Ureter (tissue), 1 donor: ENCODE data around the gene IL20RA. TPM values are rescaled to one million over a fixed set of nuclear protein-coding genes. Genes with fewer than 3 reads are reported as not detected.
"Not testable (repeated sequence)": the region's sequence is repeated elsewhere in the genome, so short reads cannot be mapped to it uniquely, and the experiment has no call there.

Experiments
- DNase-seq: peaks from one replicate; pipeline ENCODE4 v3.0.0-alpha.2; 2020; ENCODE audit warnings: low spot score
- total RNA-seq: library from RNA; stranded (reverse); gene quantifications from one replicate; pipeline ENCODE4 v1.2.4, GENCODE V29; 2023
- donor health status: DM: yes; HTN: yes; CAD: no.

IL20RA gene, protein sequence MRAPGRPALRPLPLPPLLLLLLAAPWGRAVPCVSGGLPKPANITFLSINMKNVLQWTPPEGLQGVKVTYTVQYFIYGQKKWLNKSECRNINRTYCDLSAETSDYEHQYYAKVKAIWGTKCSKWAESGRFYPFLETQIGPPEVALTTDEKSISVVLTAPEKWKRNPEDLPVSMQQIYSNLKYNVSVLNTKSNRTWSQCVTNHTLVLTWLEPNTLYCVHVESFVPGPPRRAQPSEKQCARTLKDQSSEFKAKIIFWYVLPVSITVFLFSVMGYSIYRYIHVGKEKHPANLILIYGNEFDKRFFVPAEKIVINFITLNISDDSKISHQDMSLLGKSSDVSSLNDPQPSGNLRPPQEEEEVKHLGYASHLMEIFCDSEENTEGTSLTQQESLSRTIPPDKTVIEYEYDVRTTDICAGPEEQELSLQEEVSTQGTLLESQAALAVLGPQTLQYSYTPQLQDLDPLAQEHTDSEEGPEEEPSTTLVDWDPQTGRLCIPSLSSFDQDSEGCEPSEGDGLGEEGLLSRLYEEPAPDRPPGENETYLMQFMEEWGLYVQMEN
- 39.5 TPM for total RNA-seq

DNA sequence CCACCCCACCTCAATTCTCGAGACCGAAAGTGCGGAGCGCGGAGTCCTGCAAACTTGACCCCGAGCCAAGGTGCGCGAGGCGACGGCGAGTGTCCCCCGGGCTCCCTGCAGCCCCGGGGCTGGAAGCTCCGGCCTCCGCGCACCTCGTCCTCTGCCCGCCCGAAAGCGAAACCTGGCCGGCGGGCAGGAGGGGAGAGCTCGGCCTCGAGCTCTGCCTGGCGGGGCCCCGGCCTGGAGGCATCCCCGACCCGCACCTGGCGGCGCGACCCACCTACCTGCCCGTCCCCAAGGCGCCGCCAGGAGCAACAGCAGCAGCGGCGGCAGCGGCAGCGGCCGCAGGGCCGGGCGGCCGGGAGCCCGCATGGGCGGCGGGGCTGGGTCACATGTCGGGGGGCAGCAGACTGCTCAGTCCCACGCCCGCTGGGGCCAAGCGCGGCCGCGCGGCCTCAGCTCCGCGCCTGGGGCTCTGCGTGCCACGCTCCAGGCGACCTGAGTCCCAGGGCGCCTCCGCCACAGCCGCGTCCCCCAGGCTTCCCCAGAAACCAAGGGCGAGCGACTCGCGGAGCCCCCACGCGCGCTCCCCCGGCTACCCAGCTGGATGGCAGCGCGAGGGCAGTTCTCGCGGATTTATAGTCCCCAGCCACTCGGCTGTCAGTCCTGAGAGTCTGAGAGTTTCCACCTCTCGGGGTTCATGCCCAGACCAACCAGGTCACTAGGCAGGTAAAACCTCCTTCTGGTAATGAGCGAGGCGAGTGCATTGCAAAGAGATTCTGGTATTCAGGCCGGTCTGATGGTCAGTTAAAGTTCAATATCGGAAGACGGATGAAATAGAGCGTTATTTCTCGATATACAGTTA is at the start of gene IL20RA:
Gene IL20RA, minus strand, starts transcription at position 600 of the 856 bp plus-strand sequence. Its CDS starts 237 bp downstream, at position 363.
- peak; percentile 48 for DNase-seq

DNA sequence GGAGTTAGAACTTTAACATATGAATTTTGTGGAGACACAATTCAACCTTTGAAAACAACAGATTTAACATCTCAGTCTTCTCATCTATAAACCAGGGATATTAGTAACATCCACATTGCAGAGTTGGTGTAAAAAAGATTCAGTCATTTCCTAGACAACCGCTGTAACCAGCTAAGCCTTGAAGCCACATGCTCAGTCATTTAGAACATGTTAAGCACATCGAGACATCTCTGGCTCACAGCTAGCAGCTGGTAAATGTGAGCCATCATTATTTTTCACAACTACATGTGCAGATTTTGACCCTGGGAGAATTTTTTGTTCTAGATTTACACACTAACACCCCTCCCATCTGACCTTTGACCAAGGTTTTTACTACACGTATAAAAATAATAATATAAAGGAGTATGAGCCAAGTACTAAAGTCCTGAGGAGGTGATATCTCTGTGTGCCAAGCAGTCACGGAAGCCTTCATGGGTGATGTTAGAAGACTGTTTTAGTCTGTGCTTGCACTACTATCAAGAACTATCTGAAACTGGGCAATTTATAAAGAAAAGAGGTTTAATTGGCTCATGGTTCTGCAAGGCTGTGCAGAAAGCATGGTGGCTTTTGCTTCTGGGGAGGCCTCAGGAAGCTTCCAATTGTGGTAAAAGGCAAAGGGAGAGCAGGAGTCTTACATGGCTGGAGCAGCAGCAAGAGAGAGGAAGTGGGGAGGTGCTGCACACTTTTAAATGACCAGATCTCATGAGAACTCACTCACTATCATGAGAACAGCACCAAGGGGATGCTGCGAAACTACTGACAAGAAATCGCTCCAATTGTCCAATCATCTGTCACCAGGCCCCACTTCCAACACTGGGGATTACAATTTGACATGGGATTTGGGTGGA is 48.7 kb upstream of the IL20RA start:
- no peak for DNase-seq

DNA sequence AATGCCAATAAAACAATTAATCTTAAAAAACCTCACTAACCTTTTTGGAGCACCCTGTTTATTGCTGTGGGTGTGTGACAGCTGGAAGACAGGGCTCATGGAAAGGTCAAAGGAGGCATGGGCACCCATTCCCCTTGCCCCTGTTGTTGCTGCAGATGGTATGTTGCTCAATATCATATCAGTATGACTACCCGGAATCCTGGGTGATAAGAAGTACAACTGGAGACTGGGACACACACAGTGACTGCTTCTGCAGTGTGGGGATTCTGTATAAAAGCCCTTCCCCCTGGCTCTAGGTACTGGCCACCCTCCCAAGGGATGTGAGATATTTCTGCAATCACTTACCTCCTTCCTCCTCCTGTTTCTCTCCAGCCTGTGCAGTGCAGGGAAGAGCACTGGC is 47.3 kb upstream of the IL20RA start:
- DNase-seq: no peak

DNA sequence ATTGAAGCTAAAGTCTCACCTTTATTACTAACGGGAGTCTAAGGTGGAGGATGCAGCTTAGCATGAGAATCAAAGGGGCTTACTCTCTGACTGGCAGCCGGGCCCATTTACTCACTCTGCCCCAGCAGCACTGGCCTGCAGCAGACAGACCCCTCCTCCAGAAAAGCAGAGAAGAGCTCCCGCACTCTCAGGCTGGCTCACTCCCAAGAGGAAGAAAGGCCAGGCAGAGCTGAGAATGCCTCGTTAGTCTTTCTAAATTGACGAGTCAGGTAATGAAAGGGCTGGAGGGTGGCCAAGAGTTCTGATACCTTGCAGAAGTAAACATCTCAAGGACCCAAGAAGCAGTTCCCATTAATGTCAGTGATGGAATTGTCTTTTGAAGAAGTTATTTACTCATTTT is 44.5 kb upstream of the IL20RA start:
- no peak for DNase-seq

DNA sequence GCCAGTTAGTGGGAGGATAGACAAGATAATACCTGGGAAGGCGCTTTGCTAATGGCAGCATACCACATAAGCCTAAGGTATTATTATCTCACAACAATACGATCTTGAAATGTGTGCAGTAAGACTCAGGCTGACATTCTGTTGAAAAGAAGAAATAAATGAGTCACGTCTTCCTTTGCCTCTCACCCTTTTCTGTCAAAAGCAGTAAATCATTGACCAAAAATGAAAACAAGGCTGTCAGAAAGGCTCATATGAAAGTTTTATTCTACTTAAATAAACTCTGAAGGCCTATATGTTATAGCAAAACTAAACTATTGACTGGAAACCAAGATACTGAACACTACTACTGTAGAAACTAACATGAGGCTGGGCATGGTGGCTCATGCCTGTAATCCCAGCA is 43.1 kb upstream of the IL20RA start:
- DNase-seq: no peak

DNA sequence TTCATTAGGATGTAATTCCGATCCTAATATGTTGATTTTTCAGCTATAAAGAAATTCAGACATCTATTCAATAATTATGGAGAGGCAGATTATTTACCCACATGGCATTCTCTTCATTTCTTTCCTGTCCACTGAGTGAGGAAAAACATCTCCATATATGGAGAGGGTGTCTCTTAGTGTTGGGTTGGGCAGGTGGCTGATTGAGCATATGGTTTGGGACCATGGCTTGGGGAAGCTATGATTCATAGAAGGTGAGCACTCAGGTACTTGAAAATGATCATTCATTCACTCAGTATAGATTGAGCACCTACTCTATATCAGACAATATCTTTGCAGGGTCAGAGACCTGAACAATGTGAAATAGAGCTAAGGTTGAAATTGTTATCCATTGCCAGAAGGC is 41.3 kb upstream of the IL20RA start:
- DNase-seq: no peak

DNA sequence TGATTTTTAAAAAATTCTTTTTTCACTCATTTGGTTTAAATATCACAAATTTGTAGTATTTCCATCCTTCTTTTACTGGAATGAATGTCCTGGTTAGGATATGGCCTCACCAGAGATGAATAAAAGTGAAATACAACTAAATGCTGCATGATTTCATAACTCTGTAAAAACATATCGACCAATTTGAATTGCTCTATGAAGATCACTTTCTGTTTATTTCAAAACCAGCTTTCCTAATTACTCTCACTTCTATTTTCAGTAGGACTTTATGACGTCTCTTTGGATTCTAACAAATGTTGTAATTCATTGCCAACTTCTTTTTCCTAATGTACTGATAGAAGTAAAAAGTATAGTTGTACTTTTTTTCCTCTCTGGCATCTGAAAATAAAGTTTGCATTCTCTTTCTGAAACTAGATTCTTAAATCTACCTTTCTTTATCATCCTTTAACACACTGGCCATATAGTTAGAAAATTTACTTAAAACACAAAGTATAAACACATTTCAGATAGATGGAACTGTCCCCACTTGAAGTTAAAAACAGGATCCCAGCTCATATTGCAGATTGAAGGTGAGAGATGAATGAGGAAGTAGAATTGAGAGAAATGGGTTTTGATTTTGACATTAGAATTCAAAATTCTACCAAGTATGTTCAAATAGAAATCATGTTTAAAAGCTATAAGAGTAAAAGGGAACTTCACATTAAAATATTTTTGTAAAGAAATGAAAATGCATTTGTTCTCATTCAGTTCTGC is 40.3 kb upstream of the IL20RA start:
- DNase-seq: no peak

DNA sequence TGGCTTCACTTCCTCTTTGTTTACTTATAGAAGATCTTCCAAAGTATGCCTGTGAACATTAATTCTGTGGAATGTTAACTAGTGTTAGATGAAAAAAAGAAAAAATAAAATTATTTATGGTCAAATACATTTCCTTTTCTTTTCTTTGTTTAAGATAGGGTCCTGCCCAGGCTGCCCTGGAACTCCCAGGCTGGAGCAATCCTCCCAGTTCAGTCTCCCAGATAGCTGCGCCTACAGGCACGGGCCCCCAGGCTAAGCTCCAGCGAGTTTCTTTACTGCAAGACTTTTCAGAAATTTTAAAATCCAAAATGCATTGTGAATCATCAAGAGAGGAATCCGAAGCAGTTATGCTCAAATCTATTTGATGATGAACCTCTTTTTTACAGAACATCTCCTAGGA is 39.3 kb upstream of the IL20RA start:
- no peak for DNase-seq

DNA sequence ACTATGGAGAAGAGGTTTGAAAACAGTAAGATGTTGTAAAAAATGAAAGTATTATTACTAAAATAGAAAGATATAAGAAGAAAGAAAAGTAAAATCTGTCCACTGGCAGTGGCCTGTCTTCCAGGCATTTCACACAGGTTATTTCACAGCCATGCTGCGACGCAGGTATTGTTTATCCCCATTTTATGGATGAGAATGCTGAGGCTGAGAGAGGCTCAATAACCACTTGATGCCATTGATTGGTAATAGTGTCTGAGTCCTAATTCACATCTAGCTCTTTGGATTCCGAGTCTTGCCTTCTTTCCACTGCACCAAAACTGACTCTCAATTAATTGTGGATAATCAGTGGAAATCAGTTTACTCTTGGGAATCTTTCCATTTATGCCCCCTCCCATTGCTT is 37.2 kb upstream of the IL20RA start:
- no peak for DNase-seq

DNA sequence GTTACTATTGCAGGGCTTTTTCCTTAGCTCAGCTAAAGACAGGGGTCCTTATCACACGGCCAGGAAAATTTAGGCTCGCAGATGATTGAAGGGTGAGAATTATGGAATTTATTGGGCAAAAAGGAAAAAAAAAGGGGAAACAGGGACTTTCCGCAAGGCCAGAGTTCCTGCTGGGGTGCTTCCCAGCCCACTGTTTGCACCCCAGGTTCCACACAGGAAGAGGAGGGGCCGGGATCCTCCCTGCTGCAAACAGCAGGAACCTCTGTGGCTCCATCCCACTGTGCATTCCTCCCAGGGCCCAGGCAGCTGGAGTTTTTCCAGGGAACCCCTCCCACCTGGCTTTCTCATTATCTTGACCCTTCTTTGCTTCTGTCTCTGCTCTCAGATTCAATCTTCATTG is 35.9 kb upstream of the IL20RA start:
- DNase-seq: no peak

DNA sequence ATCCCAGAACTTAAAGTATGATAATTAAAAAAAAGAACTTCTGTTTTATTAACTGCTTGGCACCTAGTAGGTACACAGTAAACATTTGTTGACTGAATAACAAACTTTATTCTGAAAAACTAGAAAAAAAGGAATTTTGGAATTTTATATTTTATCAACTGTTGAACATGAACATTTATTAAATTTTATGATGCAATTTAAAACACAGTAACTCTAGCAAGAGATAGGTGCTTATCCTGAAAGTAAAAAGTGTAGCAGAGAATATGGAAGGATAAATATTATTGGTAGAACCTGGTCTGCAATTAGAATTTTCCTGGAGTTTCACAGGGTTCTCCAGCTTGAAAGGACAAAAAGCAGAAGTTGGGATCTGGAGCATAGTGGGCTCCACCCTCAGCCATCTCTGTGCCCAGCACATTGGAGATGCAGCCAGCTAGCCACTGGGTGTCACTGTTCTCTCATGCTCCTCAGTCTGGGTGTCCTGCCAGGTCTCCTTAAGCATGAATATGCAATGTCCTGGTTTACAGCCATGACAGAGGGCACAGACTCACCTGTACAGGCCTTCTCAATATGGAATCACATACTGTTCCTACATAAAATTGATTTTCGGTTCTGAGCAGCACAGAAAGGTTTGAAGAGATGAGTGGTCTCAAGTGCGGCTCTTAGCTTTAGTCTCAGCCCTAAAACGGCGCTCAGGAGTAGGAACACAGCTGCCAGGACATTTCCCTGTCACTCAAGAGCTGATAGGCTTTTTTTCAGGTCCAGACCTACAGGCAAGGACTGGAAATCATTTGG is 31.7 kb upstream of the IL20RA start:
- DNase-seq: peak; percentile 75

DNA sequence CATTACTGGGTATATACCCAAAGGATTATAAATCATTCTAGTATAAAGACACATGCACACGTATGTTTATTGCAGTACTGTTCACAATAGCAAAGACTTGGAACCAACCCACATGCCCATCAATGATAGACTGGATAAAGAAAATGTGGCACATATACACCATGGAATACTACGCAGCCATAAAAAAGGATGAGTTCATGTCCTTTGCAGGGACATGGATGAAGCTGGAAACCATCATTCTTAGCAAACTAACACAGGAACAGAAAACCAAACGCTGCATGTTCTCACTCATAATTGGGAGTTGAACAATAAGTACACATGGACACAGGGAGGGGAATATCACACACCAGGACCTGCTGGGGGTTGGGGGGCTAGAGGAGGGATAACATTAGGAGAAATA is 31.0 kb upstream of the IL20RA start:
- DNase-seq: not testable (repeated sequence)

DNA sequence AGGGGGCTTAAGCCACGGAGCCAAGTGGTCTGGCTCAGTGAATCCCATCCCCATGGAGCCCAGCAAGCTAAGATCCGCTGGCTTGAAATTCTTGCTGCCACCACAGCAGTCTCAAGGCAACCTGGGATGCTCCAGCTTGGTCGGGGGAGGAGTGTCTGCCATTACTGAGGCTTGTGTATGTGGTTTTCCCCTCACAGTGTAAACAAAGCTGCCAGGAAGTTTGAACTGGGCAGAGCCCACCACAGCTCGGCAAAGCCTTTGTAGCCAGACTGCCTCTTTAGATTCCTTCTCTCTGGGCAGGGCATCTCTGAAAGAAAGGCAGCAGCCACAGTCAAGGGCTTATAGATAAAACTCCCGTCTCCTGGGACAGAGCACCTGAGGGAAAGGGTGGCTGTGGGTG is 25.5 kb upstream of the IL20RA start:
- no peak for DNase-seq

DNA sequence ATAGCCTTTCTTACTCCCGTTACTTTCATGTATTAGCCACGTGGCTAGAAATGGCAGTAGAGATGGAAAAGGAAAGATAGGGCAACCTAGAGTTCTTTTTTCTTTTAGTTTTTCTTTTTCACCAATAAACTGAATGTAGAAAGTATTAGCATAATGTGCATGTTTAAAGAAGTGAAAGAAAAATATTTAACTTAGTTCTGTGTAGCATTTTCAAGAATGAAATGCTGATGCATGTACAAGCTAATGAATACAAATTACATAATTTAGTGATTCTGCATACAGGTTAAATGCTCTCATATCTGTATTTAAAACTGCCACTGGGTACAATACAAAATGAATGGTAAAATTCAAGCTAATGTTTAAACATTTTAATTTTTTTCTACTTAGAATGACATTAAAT is 22.6 kb upstream of the IL20RA start:
- no peak for DNase-seq

DNA sequence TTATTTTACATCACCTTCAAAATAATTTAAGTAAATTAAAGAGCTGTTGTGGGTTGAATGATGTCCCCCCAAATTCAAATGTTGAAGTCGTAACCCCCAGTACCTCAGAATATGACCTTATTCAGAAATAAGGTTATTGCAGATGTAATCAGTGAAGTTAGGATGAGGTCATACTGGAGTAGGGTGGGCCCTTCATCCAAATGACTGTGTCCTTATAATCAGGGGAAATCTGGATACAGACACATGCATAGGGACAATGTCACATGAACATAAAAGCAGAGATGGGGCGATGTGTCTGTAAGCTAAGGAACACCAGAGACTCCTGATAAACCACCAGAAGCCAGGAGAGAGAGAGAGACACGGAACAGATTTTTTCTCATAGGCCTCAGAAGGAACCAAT is 13.3 kb upstream of the IL20RA start:
- no peak for DNase-seq

DNA sequence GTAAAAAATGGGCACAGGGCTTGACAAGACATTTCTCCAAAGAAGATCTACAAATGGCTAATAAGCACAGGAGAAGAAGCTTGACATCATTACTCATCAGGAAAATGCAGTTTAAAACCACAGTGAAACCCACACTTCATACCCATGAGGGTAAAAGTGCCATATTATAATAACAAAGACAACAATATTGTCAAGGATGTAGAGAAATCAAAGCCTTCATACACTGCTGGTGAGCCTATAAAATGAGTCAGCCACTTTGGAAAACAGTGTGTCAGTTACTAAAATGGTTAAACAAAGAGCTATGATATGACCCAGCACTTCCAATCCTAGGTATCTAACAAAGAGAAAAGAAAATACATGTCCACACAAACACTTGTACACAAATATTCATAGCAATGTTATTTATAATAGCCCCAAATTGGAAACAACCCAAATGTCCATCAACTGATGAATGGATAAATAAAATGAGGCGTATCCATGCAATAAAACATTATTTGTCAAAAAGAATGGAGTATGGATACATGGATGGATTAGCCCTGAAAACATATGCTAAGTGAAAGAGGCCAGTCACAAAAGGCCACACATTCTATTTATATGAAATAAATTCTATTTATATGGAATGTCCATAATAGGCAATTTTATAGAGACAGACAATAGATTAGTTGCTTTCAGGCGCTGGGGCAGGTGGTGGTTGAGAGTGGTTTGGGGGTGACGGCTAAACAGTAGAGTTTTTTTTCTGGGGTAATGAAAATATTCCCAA is 11.5 kb upstream of the IL20RA start:
- DNase-seq: no peak

DNA sequence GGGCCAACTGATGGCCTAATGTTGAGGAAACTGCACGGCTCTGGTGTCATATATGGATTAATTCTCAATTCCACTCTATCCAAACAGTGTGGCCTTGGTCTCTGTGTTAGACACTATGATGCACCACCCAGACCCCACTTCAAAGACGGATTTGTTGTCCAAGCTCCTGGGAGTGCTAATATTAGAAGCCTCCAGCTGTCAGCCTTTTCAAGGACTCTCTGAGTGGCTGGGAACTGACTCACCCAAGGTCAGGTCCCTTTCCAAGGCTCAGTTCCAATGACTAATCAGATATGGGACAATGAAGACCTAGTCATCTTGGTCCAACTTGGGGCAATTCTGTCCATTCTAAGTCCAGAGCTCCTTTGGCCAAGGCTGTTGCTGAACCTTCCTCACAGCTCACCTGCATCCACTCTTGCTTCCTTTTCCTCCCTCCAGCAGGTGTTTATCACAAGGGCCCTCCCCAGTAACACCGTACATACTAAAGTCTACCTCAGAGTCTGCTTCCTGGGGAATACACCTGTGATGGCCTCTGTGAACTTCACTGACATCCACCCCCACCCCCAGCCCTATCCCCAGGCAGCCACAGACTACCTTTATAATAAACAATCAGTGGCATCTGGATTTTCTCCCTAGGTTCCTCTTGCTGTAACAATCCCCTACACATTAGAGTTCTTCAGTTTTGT is 7.2 kb upstream of the IL20RA start:
- no peak for DNase-seq

DNA sequence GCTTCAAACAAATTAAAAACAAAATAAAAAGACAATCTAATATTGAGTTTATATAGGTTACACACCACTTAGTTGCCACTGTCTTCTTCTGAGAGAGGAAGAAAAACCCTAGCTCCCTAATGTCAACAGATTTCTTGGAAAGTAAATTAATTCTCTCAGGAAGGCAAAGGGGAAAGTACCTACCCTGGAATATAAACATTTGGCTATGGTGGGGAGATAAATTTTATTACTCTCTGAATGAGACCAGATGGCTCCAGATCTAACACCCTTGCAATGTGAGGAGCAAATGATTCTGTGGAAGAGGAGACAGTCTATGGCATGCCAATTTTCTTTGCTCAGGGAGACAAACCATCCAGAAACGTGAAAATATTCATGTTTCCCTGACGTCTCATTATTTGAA is 4.3 kb upstream of the IL20RA start:
- no peak for DNase-seq
